Loucy (cell line): Measurements from ENCODE around the gene TACO1.

Source experiments
- H2AFZ ChIP-seq: fragments of 200-600 bp; sonication (generic); 2 replicates; pipeline ENCODE4 v1.6.0; 2016; ENCODE audit warnings: antibody characterized with exemption, mild to moderate bottlenecking, low read length, moderate library complexity
- H3F3A ChIP-seq: fragments of 200-600 bp; 2 replicates; pipeline ENCODE4 v1.6.0; 2016; ENCODE audit warnings: antibody characterized with exemption, low read depth, mild to moderate bottlenecking
- H3K27me3 ChIP-seq: fragments of 200-600 bp; sonication (generic); 2 replicates; pipeline ENCODE4 v1.6.1; 2014; ENCODE audit warnings: low read length, mild to moderate bottlenecking; ENCODE audit not compliant: insufficient read depth, poor library complexity, severe bottlenecking
- H3K36me3 ChIP-seq: fragments of 200-600 bp; sonication (generic); 2 replicates; pipeline ENCODE4 v1.6.1; 2016; ENCODE audit warnings: low read length; ENCODE audit not compliant: insufficient read depth
- H3K4me1 ChIP-seq: fragments of 200-600 bp; sonication (generic); 2 replicates; pipeline ENCODE4 v1.5.1; 2014; ENCODE audit warnings: low read length, mild to moderate bottlenecking; ENCODE audit not compliant: insufficient read depth, poor library complexity, severe bottlenecking
- H3K4me2 ChIP-seq: fragments of 200-600 bp; sonication (generic); 2 replicates; pipeline ENCODE4 v1.6.0; 2014; ENCODE audit warnings: antibody characterized with exemption, low read length, low read depth, mild to moderate bottlenecking; ENCODE audit not compliant: poor library complexity, severe bottlenecking
- H3K4me3 ChIP-seq: fragments of 200-600 bp; sonication (generic); 2 replicates; pipeline ENCODE4 v1.5.1; 2014; ENCODE audit warnings: low read length, mild to moderate bottlenecking, mixed read lengths; ENCODE audit not compliant: poor library complexity, severe bottlenecking
- H3K79me2 ChIP-seq: fragments of 200-600 bp; sonication (generic); 2 replicates; pipeline ENCODE4 v1.6.1; 2014; ENCODE audit warnings: low read length; ENCODE audit not compliant: insufficient read depth
- H3K9ac ChIP-seq: fragments of 200-600 bp; sonication (generic); 2 replicates; pipeline ENCODE4 v1.6.0; 2014; ENCODE audit warnings: mild to moderate bottlenecking, low read depth, low read length, moderate library complexity; ENCODE audit not compliant: poor library complexity, severe bottlenecking
- H3K9me2 ChIP-seq: fragments of 200-600 bp; sonication (generic); replicated peaks from 2 replicates; pipeline ENCODE4 v1.6.1; 2016; ENCODE audit warnings: low read depth, low read length, mixed read lengths
- H3K9me3 ChIP-seq: fragments of 200-600 bp; sonication (generic); 2 replicates; pipeline ENCODE4 v1.6.1; 2014; ENCODE audit warnings: mild to moderate bottlenecking, antibody characterized with exemption, low read length, low read depth; ENCODE audit not compliant: insufficient read depth
- H4K20me1 ChIP-seq: fragments of 200-600 bp; sonication (generic); 2 replicates; pipeline ENCODE4 v1.6.0; 2014; ENCODE audit warnings: antibody characterized with exemption, low read length, mild to moderate bottlenecking; ENCODE audit not compliant: insufficient read depth, poor library complexity, severe bottlenecking
- CTCF ChIP-seq: fragments of 200-600 bp; sonication (generic); conservative IDR thresholded peaks from 2 replicates; pipeline ENCODE4 v1.5.1; 2014; ENCODE audit warnings: mild to moderate bottlenecking, antibody characterized with exemption, low read length
- EZH2phosphoT487 ChIP-seq: fragments of 200-600 bp; IDR thresholded peaks from 2 replicates; pipeline ENCODE4 v1.6.1; 2018; ENCODE audit warnings: antibody characterized with exemption, mild to moderate bottlenecking, moderate library complexity, borderline replicate concordance

The TACO1 gene

GRCh38 chr17:63598281-63598680 lies 2.4 kb upstream of the TACO1 start:
- TF ChIP-seq CTCF (no peak), EZH2phosphoT487 (no peak)
- no peaks in the 10 kb centered on the region for H3K9me3 ChIP-seq
- no peak overlapping the region for H3K4me2 ChIP-seq
- no peaks in the 10 kb centered on the region for H3K27me3 ChIP-seq
- H3K9me2 ChIP-seq, result no peaks in the 10 kb centered on the region
- H2AFZ ChIP-seq, result no peak overlapping the region
- H3K9ac ChIP-seq, result no peak overlapping the region
- H3F3A ChIP-seq, result peaks cover 4% of the 10 kb centered on the region; the same call in 1 of the 2 replicates
- peaks cover 14% of the 10 kb centered on the region for H3K79me2 ChIP-seq
- H3K36me3 ChIP-seq, result peaks cover 5% of the 10 kb centered on the region; the same call in 1 of the 2 replicates
- H3K4me1 ChIP-seq, result peaks cover 18% of the 10 kb centered on the region
- H3K4me3 ChIP-seq, result no peak overlapping the region
- H4K20me1 ChIP-seq, result no peaks in the 10 kb centered on the region

GRCh38 chr17:63601439-63602371 lies 1.0 kb downstream of the TACO1 start:
- peaks cover 14% of the 10 kb centered on the region for H3K79me2 ChIP-seq
- peaks cover under 1% of the 10 kb centered on the region; the same call in 1 of the 2 replicates for H3K36me3 ChIP-seq
- peak overlapping the region; percentile 100 for H2AFZ ChIP-seq
- H3K4me3 ChIP-seq, result peak overlapping the region; percentile 86
- H3K27me3 ChIP-seq, result no peaks in the 10 kb centered on the region
- H3K9ac ChIP-seq, result peak overlapping the region; percentile 87
- no peak for TF ChIP-seq CTCF
- no peak for TF ChIP-seq EZH2phosphoT487
- peaks cover 4% of the 10 kb centered on the region; the same call in 1 of the 2 replicates for H3F3A ChIP-seq
- H3K9me2 ChIP-seq, result no peaks in the 10 kb centered on the region
- no peaks in the 10 kb centered on the region for H4K20me1 ChIP-seq
- H3K4me1 ChIP-seq, result peaks cover 18% of the 10 kb centered on the region
- peak overlapping the region; percentile 91 for H3K4me2 ChIP-seq
- H3K9me3 ChIP-seq, result no peaks in the 10 kb centered on the region

- Histone ChIP-seq H3K36me3 (peaks cover 20% of the 10 kb centered on the region; the same call in 1 of the 2 replicates), H3K27me3 (no peaks in the 10 kb centered on the region), H3K9me2 (no peaks in the 10 kb centered on the region), H3K4me1 (no peaks in the 10 kb centered on the region), H3K79me2 (no peaks in the 10 kb centered on the region), H3F3A (no peaks in the 10 kb centered on the region), H4K20me1 (no peaks in the 10 kb centered on the region), H3K4me3 (no peak overlapping the region), H3K9ac (no peak overlapping the region), H3K9me3 (no peaks in the 10 kb centered on the region), H2AFZ (no peak overlapping the region), H3K4me2 (no peak overlapping the region)
- TF ChIP-seq CTCF (no peak), EZH2phosphoT487 (no peak)
Measured at GRCh38 chr17:63609816-63610573, 9.3 kb downstream of the TACO1 start.
